A549 (cell line): ENCODE measurements around the gene PPP1R37. TPM values are rescaled to one million over a fixed set of nuclear protein-coding genes. Genes with fewer than 3 reads are reported as not detected.

Source experiments
- ATAC-seq, 2 experiments: fragments of 200-7000 bp in 1 of 2; fragments of >200 bp in 1 of 2; cut with Nextera tagmentation in 1 of 2; cut with Tn5 transposase in 1 of 2; 3 replicates each; pipeline versions ENCODE4 v1.8.0 to v1.9.1; 2018 to 2020; ENCODE audit warnings: mild to moderate bottlenecking in 1 of 2, moderate library complexity in 1 of 2
- CTCF ChIA-PET: fragments of 300-600 bp; sonication (Branson Sonifier 250); formaldehyde crosslinking; extraction: SDS; loops from one replicate; lab custom pipeline; 2021; ENCODE audit warnings: antibody characterized with exemption, inconsistent platforms; lab: Yijun Ruan, JAX
- POLR2A ChIA-PET: fragments of 350-600 bp; formaldehyde crosslinking; extraction: SDS; loops from one replicate; lab custom pipeline; 2021; ENCODE audit warnings: antibody characterized with exemption, inconsistent platforms; lab: Yijun Ruan, JAX
- DNase-seq, 2 experiments: peaks; one replicate each; pipeline versions ENCODE4 v3.0.0 to v3.0.0-alpha.2; 2011 to 2016; ENCODE audit warnings: low read depth in 1 of 2, low spot score in 1 of 2
- FAIRE-seq: peaks from 2 replicates; lab custom pipeline; 2011; peaks lifted over from hg19 to GRCh38; lab: Jason Lieb, UNC
- H3K27ac ChIP-seq, 2 experiments: fragments of >200 bp; sonication (Bioruptor Twin); formaldehyde crosslinking; 3 replicates each; pipeline ENCODE4 v1.5.1; 2016 to 2017
- H3K4me1 ChIP-seq: fragments of >200 bp; sonication (Bioruptor Twin); formaldehyde crosslinking; 3 replicates; pipeline ENCODE4 v1.6.1; 2016
- H3K4me2 ChIP-seq: fragments of >200 bp; sonication (Bioruptor Twin); formaldehyde crosslinking; 3 replicates; pipeline ENCODE4 v1.6.1; 2016
- H3K4me3 ChIP-seq: fragments of >200 bp; sonication (Bioruptor Twin); formaldehyde crosslinking; 3 replicates; pipeline ENCODE4 v1.5.1; 2016
- H3K9me3 ChIP-seq: fragments of >200 bp; sonication (Bioruptor Twin); formaldehyde crosslinking; 3 replicates; pipeline ENCODE4 v1.6.1; 2016
- CBX2 ChIP-seq: fragments of 200-600 bp; sonication (generic); IDR thresholded peaks from 2 replicates; pipeline ENCODE4 v1.6.1; 2016; ENCODE audit warnings: low read depth, mild to moderate bottlenecking, borderline replicate concordance
- CBX8 ChIP-seq: fragments of 200-600 bp; sonication (generic); IDR thresholded peaks from 2 replicates; pipeline ENCODE4 v1.6.1; 2016
- CEBPB ChIP-seq, 2 experiments: fragments of >200 bp in 1 of 2; sonication (Bioruptor Twin) in 1 of 2; formaldehyde crosslinking in 1 of 2; IDR thresholded peaks; 2 replicates each; pipeline ENCODE4 v1.6.1; 2012 to 2016
- CHD2 ChIP-seq: fragments of 150-350 bp; IDR thresholded peaks from 2 replicates; pipeline ENCODE4 v1.6.1; 2014; ENCODE audit warnings: low read length; ENCODE audit not compliant: partially characterized antibody
- CHD4 ChIP-seq: fragments of 200-600 bp; sonication (generic); IDR thresholded peaks from 2 replicates; pipeline ENCODE4 v1.6.1; 2016; ENCODE audit warnings: antibody characterized with exemption, mild to moderate bottlenecking, borderline replicate concordance
- EHF ChIP-seq: fragments of 250-450 bp; sonication (Bioruptor Pico); IDR thresholded peaks from 2 replicates; pipeline ENCODE4 v1.5.0; 2020; ENCODE audit warnings: mild to moderate bottlenecking
- EHMT2 ChIP-seq: fragments of 200-600 bp; sonication (generic); IDR thresholded peaks from 2 replicates; pipeline ENCODE4 v1.6.1; 2016; ENCODE audit warnings: antibody characterized with exemption, low read depth, mild to moderate bottlenecking, moderate library complexity
- EP300 ChIP-seq, 2 experiments: fragments of >200 bp; sonication (Bioruptor Twin); formaldehyde crosslinking; IDR thresholded peaks; 2 replicates in 1 of 2; 3 replicates in 1 of 2; pipeline ENCODE4 v1.6.1; 2016 to 2017
- ESRRA ChIP-seq: fragments of 150-350 bp; IDR thresholded peaks from 2 replicates; pipeline ENCODE4 v1.6.1; 2014; ENCODE audit warnings: mild to moderate bottlenecking, low read length, borderline replicate concordance
- FOXS1 ChIP-seq: fragments of 250-450 bp; sonication (Bioruptor Pico); IDR thresholded peaks from 2 replicates; pipeline ENCODE4 v1.5.0; 2020; ENCODE audit warnings: mild to moderate bottlenecking, moderate library complexity
- GATA3 ChIP-seq: IDR thresholded peaks from 2 replicates; pipeline ENCODE4 v1.6.1; 2012; ENCODE audit warnings: borderline replicate concordance
- HOXA7 ChIP-seq: fragments of 250-450 bp; sonication (Bioruptor Pico); IDR thresholded peaks from 2 replicates; pipeline ENCODE4 v1.5.0; 2020; ENCODE audit warnings: mild to moderate bottlenecking, moderate library complexity
- HOXB5 ChIP-seq: fragments of 250-450 bp; sonication (Bioruptor Pico); IDR thresholded peaks from 2 replicates; pipeline ENCODE4 v1.5.0; 2020; ENCODE audit warnings: mild to moderate bottlenecking, moderate library complexity
- JUN ChIP-seq, 2 experiments: fragments of >200 bp; sonication (Bioruptor Twin); formaldehyde crosslinking; IDR thresholded peaks; 2 replicates in 1 of 2; 3 replicates in 1 of 2; pipeline ENCODE4 v1.6.1; 2016 to 2017
- MAFK ChIP-seq: fragments of 450-650 bp; IDR thresholded peaks from 2 replicates; pipeline ENCODE4 v1.6.1; 2014; ENCODE audit not compliant: partially characterized antibody
- MAZ ChIP-seq: fragments of 150-350 bp; IDR thresholded peaks from 2 replicates; pipeline ENCODE4 v1.6.1; 2014; ENCODE audit warnings: antibody characterized with exemption, low read depth, low read length, borderline replicate concordance
- NPAS2 ChIP-seq: fragments of 250-450 bp; sonication (Bioruptor Pico); IDR thresholded peaks from 2 replicates; pipeline ENCODE4 v1.8.0; 2022; ENCODE audit warnings: mild to moderate bottlenecking, moderate library complexity, borderline replicate concordance
- RAD21 ChIP-seq, 2 experiments: fragments of >200 bp in 1 of 2; sonication (Bioruptor Twin) in 1 of 2; formaldehyde crosslinking in 1 of 2; IDR thresholded peaks in 1 of 2; conservative IDR thresholded peaks in 1 of 2; 2 replicates in 1 of 2; 3 replicates in 1 of 2; pipeline ENCODE4 v1.6.1; 2012 to 2018; ENCODE audit warnings: inconsistent platforms in 1 of 2
- RARB ChIP-seq: fragments of 250-450 bp; sonication (Bioruptor Pico); IDR thresholded peaks from 2 replicates; pipeline ENCODE4 v1.8.0; 2021; ENCODE audit warnings: mild to moderate bottlenecking, moderate library complexity
- RNF2 ChIP-seq: fragments of 200-600 bp; sonication (generic); IDR thresholded peaks from 2 replicates; pipeline ENCODE4 v1.6.1; 2016; ENCODE audit warnings: low read depth, mild to moderate bottlenecking, antibody characterized with exemption, moderate library complexity, borderline replicate concordance
- SREBF2 ChIP-seq: fragments of 450-650 bp; IDR thresholded peaks from 2 replicates; pipeline ENCODE4 v1.6.1; 2014; ENCODE audit warnings: mild to moderate bottlenecking, moderate library complexity
- TFCP2L1 ChIP-seq: fragments of 250-450 bp; sonication (Bioruptor Pico); IDR thresholded peaks from 2 replicates; pipeline ENCODE4 v1.5.0; 2021; ENCODE audit warnings: mild to moderate bottlenecking
- ZC3H11A ChIP-seq: fragments of 450-650 bp; IDR thresholded peaks from 2 replicates; pipeline ENCODE4 v1.6.1; 2014; ENCODE audit warnings: antibody characterized with exemption, mild to moderate bottlenecking
- ZNF302 ChIP-seq: fragments of 250-450 bp; sonication (Bioruptor Pico); IDR thresholded peaks from 2 replicates; pipeline ENCODE4 v1.9.0; 2021; ENCODE audit warnings: inconsistent platforms, mild to moderate bottlenecking, moderate library complexity
- WGBS: methylation state at CpG from one replicate; pipeline ENCODE4 v1.1.6; 2017; ENCODE audit errors: missing lambda C conversion rate; 5-methylcytosine and 5-hydroxymethylcytosine counted together
- polyA plus RNA-seq, 4 experiments: library from polyadenylated mRNA; depleted of rRNA in 3 of 4; stranded (reverse); fragments of >200 nt; fragmentation: RNase III in 1 of 4; extraction: RNeasy Plus Mini Kit Qiagen cat#74134 plus additional on column Dnase treatment in 1 of 4; gene quantifications; 2 replicates in 3 of 4; 3 replicates in 1 of 4; pipeline ENCODE4 v1.2.3, GENCODE V29; 2011 to 2017
- TF ChIP-seq, protein P1 (sequence below): fragments of 250-450 bp; sonication (Bioruptor Pico); IDR thresholded peaks from 2 replicates; pipeline ENCODE4 v1.5.0; 2020; ENCODE audit warnings: low read depth, mild to moderate bottlenecking, moderate library complexity
- TF ChIP-seq, protein P2 (sequence below): fragments of 450-650 bp; IDR thresholded peaks from 2 replicates; pipeline ENCODE4 v1.6.1; 2014; ENCODE audit warnings: antibody characterized with exemption
- TF ChIP-seq, protein P3 (sequence below): fragments of >200 bp; sonication (Bioruptor Twin); formaldehyde crosslinking; IDR thresholded peaks from 3 replicates; pipeline ENCODE4 v1.5.1; 2016
- TF ChIP-seq, protein P4 (sequence below): IDR thresholded peaks from 2 replicates; pipeline ENCODE4 v1.6.1; 2012
- TF ChIP-seq, protein P5 (sequence below): fragments of >200 bp; sonication (Bioruptor Twin); formaldehyde crosslinking; IDR thresholded peaks from 3 replicates; pipeline ENCODE4 v1.6.1; 2016

Gene PPP1R37
- polyA plus RNA-seq, 2 of the 4 experiments (the other 2 are of a cell fraction): 9.1 to 21.8 TPM

DNA sequence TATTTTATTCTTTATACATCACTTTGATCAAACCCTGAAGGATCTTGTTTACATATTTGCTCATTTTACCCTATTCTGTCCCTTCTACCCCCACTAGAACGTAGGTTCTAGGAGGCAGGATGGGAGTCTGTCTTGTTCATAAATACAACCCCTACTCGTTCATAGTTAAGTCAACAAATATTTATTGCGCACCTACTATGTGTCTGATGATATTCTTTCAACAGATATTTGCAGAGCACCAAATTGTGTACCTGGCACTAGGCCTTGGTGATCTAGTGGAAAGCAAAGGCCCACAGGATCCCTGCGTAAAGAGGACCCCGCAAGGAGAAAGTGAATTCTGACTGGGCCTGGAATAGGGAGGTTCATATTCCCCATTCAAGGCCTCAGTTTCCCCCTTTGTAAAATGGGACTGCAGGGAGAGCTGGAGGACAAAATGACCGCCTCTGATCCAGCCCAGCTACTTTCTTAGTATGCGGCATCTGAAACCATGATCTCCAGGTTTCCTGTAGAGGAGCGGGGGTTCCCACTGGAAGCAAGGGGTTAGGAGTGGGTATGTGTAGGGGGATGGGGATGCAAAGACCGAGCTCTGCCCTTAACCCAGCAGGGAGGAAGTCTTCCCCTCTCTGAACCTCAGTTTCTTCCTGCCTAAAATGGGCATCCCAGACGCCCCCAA is 14.5 kb upstream of the PPP1R37 start:
- 50% methylated on average over 10 of the region's 10 CpGs for WGBS
- Histone ChIP-seq H3K9me3 (no peaks in the 10 kb centered on the region), H3K4me1 (peaks cover 31% of the 10 kb centered on the region), H3K4me3 (peak overlapping the region; percentile 96), H3K4me2 (peak overlapping the region; percentile 92), H3K27ac (peak overlapping the region; percentile 91 to 95)
- DNase-seq (no peak), FAIRE-seq (no peak), ATAC-seq (peak; percentile 1 to 4; a peak in 3 of 6 replicates)
- CTCF ChIA-PET: interaction anchor here (0.6 to 7.7 kb wide), 4 partner anchors 14 to 115 kb away, joined by 3 to 56 read pairs (median 6); partner anchors contain the start of gene PPP1R37
- TF ChIP-seq CHD2 (peak; percentile 12), RAD21 (conservative IDR thresholded peaks at IDR 0.05 in 1 of 2, IDR thresholded peaks at IDR 0.05 in 1 of 2) (no peak), MAZ (no peak), CHD4 (peak; percentile 46; the same call in 1 of the 2 replicates), EHMT2 (no peak)
- TF ChIP-seq, protein P1, sequence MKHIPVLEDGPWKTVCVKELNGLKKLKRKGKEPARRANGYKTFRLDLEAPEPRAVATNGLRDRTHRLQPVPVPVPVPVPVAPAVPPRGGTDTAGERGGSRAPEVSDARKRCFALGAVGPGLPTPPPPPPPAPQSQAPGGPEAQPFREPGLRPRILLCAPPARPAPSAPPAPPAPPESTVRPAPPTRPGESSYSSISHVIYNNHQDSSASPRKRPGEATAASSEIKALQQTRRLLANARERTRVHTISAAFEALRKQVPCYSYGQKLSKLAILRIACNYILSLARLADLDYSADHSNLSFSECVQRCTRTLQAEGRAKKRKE (CRISPR knock-in tag): no peak
- POLR2A ChIA-PET: interaction anchor here (0.5 to 2.8 kb wide), 8 partner anchors 9 to 100 kb away, joined by 3 to 22 read pairs (median 4); partner anchors contain the start of genes BLOC1S3, PPP1R37 and TRAPPC6A

DNA sequence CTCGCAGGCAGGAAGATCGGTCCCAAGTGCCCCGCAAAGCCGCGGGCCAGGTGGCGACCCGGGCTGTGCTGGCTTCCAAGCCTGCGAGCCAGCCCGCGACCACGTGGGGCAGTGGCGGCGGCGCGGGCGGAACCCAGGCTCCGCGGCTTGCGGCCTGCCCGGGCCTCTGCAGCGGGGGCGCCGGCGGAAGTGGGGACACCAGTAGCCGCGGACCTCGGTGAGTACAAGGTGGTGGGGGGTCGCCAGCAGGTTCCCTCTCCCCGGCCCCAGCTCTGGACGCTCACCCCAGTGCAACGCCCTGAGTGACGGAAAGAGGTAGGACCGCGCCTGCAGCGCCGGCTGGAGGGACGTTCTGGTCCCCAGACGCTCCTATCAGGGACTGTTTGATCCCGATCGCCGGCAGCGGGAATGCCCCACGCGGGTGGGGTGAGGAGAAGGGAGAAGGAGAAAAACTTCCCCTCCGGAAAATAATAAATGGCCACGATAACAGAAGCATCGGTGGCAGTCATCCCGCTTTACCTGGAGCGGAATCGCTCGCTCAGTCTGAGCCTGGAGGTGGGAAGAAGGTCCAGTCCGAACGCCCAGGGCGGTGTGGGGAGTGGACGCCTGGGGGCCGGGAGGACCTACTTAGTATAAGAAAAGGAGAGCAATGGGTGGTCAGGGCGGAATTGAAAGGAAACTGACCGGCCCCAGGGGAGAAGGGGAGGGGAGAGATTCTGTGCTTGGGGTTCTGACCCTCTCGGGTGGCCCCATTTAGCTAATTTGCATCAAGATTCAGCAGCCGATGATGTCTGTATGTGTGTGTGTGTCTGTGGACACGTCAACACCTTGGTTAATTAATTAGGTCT is 13.7 kb upstream of the PPP1R37 start, which contains the start of gene GEMIN7:
Gene GEMIN7, plus strand, starts transcription at position 198 of the 848 bp plus-strand sequence. CDS start 10,855 bp downstream, outside the sequence.
- CTCF ChIA-PET: interaction anchor here (0.6 to 7.7 kb wide), 8 partner anchors 13 to 138 kb away, joined by 3 to 56 read pairs (median 4); partner anchors contain the start of gene PPP1R37
- FAIRE-seq (no peak), DNase-seq (peak; percentile 83 to 88), ATAC-seq (peak; percentile 66 to 80)
- Histone ChIP-seq H3K27ac (peak within 1 kb of the TSS; percentile 91 to 95), H3K4me1 (peaks cover 31% of the 10 kb centered on the region), H3K4me3 (peak within 1 kb of the TSS; percentile 96), H3K4me2 (peak within 1 kb of the TSS; percentile 92), H3K9me3 (no peaks in the 10 kb centered on the region)
- POLR2A ChIA-PET: interaction anchor here (0.5 to 2.8 kb wide), 10 partner anchors 9 to 114 kb away, joined by 3 to 22 read pairs (median 4); partner anchors contain the start of genes BLOC1S3, PPP1R37 and TRAPPC6A
- WGBS: under 1% methylated on average over 43 of the region's 61 CpGs
- TF ChIP-seq MAFK (no peak), CBX2 (no peak), HOXB5 (CRISPR knock-in tag) (peak; percentile 82), CBX8 (no peak), RARB (CRISPR knock-in tag) (no peak), EHF (CRISPR knock-in tag) (0 out of 2 replicates have a peak, but pooled peaks have one; percentile 72), RNF2 (no peak), HOXA7 (CRISPR knock-in tag) (no peak), FOXS1 (CRISPR knock-in tag) (peak; percentile 88), CHD4 (no peak), SREBF2 (no peak), ZNF302 (CRISPR knock-in tag) (no peak), CEBPB (IDR thresholded peaks at IDR 0.05) (peak in 1 of 2 experiments; percentile 43; a peak in 1 of 4 replicates), NPAS2 (CRISPR knock-in tag) (peak; percentile 68; the same call in 1 of the 2 replicates), TFCP2L1 (CRISPR knock-in tag) (no peak), ESRRA (peak; percentile 47; the same call in 1 of the 2 replicates), GATA3 (peak; percentile 35; the same call in 1 of the 2 replicates), RAD21 (conservative IDR thresholded peaks at IDR 0.05 in 1 of 2, IDR thresholded peaks at IDR 0.05 in 1 of 2) (peak in 1 of 2 experiments; percentile 32; a peak in 1 of 5 replicates), EP300 (IDR thresholded peaks at IDR 0.05) (peak in 1 of 2 experiments; percentile 24; a peak in 1 of 5 replicates), JUN (IDR thresholded peaks at IDR 0.05) (peak; percentile 73 to 99; a peak in 4 of 5 replicates), ZC3H11A (no peak)
- TF ChIP-seq, protein P2, sequence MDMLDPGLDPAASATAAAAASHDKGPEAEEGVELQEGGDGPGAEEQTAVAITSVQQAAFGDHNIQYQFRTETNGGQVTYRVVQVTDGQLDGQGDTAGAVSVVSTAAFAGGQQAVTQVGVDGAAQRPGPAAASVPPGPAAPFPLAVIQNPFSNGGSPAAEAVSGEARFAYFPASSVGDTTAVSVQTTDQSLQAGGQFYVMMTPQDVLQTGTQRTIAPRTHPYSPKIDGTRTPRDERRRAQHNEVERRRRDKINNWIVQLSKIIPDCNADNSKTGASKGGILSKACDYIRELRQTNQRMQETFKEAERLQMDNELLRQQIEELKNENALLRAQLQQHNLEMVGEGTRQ: peak; percentile 73
- TF ChIP-seq, protein P3, sequence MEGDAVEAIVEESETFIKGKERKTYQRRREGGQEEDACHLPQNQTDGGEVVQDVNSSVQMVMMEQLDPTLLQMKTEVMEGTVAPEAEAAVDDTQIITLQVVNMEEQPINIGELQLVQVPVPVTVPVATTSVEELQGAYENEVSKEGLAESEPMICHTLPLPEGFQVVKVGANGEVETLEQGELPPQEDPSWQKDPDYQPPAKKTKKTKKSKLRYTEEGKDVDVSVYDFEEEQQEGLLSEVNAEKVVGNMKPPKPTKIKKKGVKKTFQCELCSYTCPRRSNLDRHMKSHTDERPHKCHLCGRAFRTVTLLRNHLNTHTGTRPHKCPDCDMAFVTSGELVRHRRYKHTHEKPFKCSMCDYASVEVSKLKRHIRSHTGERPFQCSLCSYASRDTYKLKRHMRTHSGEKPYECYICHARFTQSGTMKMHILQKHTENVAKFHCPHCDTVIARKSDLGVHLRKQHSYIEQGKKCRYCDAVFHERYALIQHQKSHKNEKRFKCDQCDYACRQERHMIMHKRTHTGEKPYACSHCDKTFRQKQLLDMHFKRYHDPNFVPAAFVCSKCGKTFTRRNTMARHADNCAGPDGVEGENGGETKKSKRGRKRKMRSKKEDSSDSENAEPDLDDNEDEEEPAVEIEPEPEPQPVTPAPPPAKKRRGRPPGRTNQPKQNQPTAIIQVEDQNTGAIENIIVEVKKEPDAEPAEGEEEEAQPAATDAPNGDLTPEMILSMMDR: no peak; the same call in 2 of the 3 replicates
- TF ChIP-seq, protein P4, sequence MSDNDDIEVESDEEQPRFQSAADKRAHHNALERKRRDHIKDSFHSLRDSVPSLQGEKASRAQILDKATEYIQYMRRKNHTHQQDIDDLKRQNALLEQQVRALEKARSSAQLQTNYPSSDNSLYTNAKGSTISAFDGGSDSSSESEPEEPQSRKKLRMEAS: peak; percentile 100
- TF ChIP-seq, protein P5, sequence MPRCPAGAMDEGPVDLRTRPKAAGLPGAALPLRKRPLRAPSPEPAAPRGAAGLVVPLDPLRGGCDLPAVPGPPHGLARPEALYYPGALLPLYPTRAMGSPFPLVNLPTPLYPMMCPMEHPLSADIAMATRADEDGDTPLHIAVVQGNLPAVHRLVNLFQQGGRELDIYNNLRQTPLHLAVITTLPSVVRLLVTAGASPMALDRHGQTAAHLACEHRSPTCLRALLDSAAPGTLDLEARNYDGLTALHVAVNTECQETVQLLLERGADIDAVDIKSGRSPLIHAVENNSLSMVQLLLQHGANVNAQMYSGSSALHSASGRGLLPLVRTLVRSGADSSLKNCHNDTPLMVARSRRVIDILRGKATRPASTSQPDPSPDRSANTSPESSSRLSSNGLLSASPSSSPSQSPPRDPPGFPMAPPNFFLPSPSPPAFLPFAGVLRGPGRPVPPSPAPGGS: peak; percentile 86; the same call in 2 of the 3 replicates
